Mucosa of descending colon (tissue), 3 donors: ENCODE measurements around the gene FRMD4A. TPM values are rescaled to one million over a fixed set of nuclear protein-coding genes. Genes with fewer than 3 reads are reported as not detected.

Source experiments
- ATAC-seq: fragments of 200-7000 bp; cut with Tn5 transposase; one replicate; pipeline ENCODE4 v1.9.1; 2020; ENCODE audit warnings: mild to moderate bottlenecking, moderate library complexity
- DNase-seq, 3 donors: peaks; one replicate each; pipeline ENCODE4 v3.0.0-alpha.2; 2020
- H3K36me3 ChIP-seq: fragments of 200-600 bp; one replicate; pipeline ENCODE4 v1.8.0; 2021; ENCODE audit warnings: low read depth, mild to moderate bottlenecking
- H3K4me1 ChIP-seq: fragments of 200-600 bp; one replicate; pipeline ENCODE4 v1.8.0; 2021; ENCODE audit warnings: low read depth, mild to moderate bottlenecking
- H3K4me3 ChIP-seq: fragments of 200-600 bp; one replicate; pipeline ENCODE4 v1.8.0; 2021; ENCODE audit warnings: mild to moderate bottlenecking
- H3K9me3 ChIP-seq: fragments of 200-600 bp; one replicate; pipeline ENCODE4 v1.8.0; 2021; ENCODE audit warnings: mild to moderate bottlenecking
- intact Hi-C, 2 donors: fragments of 100-400 bp; cut with DNase I in 1 of 2; cut with micrococcal nuclease in 1 of 2; formaldehyde crosslinking; loops; one replicate each; pipeline versions ENCODE4 v1.11.0 to v1.11.1; 2022; cut with DNase I, micrococcal nuclease
- total RNA-seq, 3 donors: library from RNA; stranded (reverse); fragmentation: NEBNext Ultra II Directional in 2 of 3; extraction: Animal tissue kit (Norgen Biotek cat#: 25700) in 2 of 3; gene quantifications; one replicate each; pipeline versions ENCODE4 v1.2.1 to v1.2.4, GENCODE V29; 2021 to 2023
- TF ChIP-seq, protein P1 (sequence below): fragments of 200-600 bp; IDR thresholded peaks from one replicate; pipeline ENCODE4 v1.8.0; 2022; ENCODE audit warnings: antibody characterized with exemption, mild to moderate bottlenecking
- donor health status: DM: no; HTN: no; CAD: no; lungs with moderate emphysema.
- donor health status: DM: no; HTN: no; CAD: no.
- donor health status: DM: no; HTN: yes; CAD: no.

The FRMD4A gene
- total RNA-seq, 3 donors from 2014 or later, result 9.8 to 40.6 (median 17.2) TPM

- no peaks in the 10 kb centered on the region for H3K4me1 ChIP-seq
- H3K36me3 ChIP-seq, result no peaks in the 10 kb centered on the region
- no peak overlapping the region for H3K4me3 ChIP-seq
- H3K9me3 ChIP-seq, result no peaks in the 10 kb centered on the region
- no peak for DNase-seq
- TF ChIP-seq, protein P1, sequence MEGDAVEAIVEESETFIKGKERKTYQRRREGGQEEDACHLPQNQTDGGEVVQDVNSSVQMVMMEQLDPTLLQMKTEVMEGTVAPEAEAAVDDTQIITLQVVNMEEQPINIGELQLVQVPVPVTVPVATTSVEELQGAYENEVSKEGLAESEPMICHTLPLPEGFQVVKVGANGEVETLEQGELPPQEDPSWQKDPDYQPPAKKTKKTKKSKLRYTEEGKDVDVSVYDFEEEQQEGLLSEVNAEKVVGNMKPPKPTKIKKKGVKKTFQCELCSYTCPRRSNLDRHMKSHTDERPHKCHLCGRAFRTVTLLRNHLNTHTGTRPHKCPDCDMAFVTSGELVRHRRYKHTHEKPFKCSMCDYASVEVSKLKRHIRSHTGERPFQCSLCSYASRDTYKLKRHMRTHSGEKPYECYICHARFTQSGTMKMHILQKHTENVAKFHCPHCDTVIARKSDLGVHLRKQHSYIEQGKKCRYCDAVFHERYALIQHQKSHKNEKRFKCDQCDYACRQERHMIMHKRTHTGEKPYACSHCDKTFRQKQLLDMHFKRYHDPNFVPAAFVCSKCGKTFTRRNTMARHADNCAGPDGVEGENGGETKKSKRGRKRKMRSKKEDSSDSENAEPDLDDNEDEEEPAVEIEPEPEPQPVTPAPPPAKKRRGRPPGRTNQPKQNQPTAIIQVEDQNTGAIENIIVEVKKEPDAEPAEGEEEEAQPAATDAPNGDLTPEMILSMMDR, result no peak
- intact Hi-C loops, result no loop called here
- no peak for ATAC-seq
Observed at GRCh38 chr10:13658264-13658663, 672.5 kb downstream of the FRMD4A start.

GRCh38 chr10:13657101-13657680 is 673.5 kb downstream of the FRMD4A start:
- H3K4me3 ChIP-seq, result no peak overlapping the region
- no peaks in the 10 kb centered on the region for H3K9me3 ChIP-seq
- intact Hi-C loops, result no loop called here
- ATAC-seq (no peak), DNase-seq (no peak)
- no peaks in the 10 kb centered on the region for H3K4me1 ChIP-seq
- H3K36me3 ChIP-seq, result no peaks in the 10 kb centered on the region
- TF ChIP-seq, protein P1, result no peak

GRCh38 chr10:13656337-13657100 is 674.2 kb downstream of the FRMD4A start:
- TF ChIP-seq, protein P1, result no peak
- no peak for ATAC-seq
- H3K4me3 ChIP-seq, result no peak overlapping the region

DNA sequence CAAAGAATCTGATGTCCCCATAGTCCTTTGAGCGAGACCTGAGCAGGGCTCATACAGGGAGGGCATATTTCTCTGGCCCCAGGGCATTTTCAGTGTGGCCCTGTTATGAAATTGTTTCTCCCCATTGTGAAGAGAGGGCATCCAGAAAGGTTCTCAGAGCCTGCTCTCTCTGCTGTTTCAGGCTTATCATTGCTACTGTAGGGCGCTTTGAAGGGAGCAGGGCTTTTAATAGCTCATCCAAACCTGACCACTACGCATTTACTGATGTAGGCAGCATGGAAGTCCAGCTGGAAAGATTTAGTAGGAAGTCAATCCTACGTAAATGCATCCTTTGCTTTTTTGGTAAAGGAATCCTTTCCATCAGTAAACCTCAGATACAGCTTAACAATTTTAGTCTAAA is 675.9 kb downstream of the FRMD4A start:
- H3K4me1 ChIP-seq, result no peaks in the 10 kb centered on the region
- intact Hi-C loops, result no loop called here
- DNase-seq, result no peak
- H3K9me3 ChIP-seq, result no peaks in the 10 kb centered on the region
- TF ChIP-seq, protein P1, result no peak
- no peak for ATAC-seq
- no peaks in the 10 kb centered on the region for H3K36me3 ChIP-seq
- H3K4me3 ChIP-seq, result no peak overlapping the region

More at GRCh38 chr10:13656337-13657100, 674.2 kb downstream of the FRMD4A start:
- intact Hi-C loops, result no loop called here
- Histone ChIP-seq H3K36me3 (no peaks in the 10 kb centered on the region), H3K4me1 (no peaks in the 10 kb centered on the region), H3K9me3 (no peaks in the 10 kb centered on the region)
- no peak for DNase-seq

GRCh38 chr10:13654118-13654830 is 676.5 kb downstream of the FRMD4A start:
- H3K4me3 ChIP-seq, result no peak overlapping the region
- H3K9me3 ChIP-seq, result no peaks in the 10 kb centered on the region
- intact Hi-C loops, result no loop called here
- ATAC-seq, result no peak
- DNase-seq, result no peak
- H3K4me1 ChIP-seq, result no peaks in the 10 kb centered on the region
- TF ChIP-seq, protein P1, result no peak
- H3K36me3 ChIP-seq, result no peaks in the 10 kb centered on the region
